A549 (cell line): ENCODE data around the gene MYRFL.

Experiments
- CTCF ChIP-seq: fragments of >200 bp; sonication (Bioruptor Twin); formaldehyde crosslinking; IDR thresholded peaks from 3 replicates; pipeline ENCODE4 v1.5.1; 2016
- SMC3 ChIP-seq: fragments of >200 bp; sonication (Bioruptor Twin); formaldehyde crosslinking; IDR thresholded peaks from 3 replicates; pipeline ENCODE4 v1.6.1; 2018; ENCODE audit warnings: inconsistent platforms

- TF ChIP-seq SMC3 = no peak
- TF ChIP-seq CTCF = no peak
Measured at GRCh38 chr12:69972136-69972535, 147.1 kb downstream of the MYRFL start.
